ENCODE data around the gene CAB39L. TPM values are rescaled to one million over a fixed set of nuclear protein-coding genes. Genes with fewer than 3 reads are reported as not detected.

The CAB39L gene
- polyA plus RNA-seq, 1 of the 3 experiments (the other 2 are of a cell fraction): 2.6 TPM

- POLR2A ChIA-PET: no interaction called here
Measured at GRCh38 chr13:49322702-49323101, 121.2 kb downstream of the CAB39L start.

GRCh38 chr13:49320975-49321374 lies 122.9 kb downstream of the CAB39L start:
- Histone ChIP-seq H3K27ac (ENCODE audit: low read depth in 2 of 2, low read length in 1 of 2) (no peak overlapping the region), H3K79me2 (ENCODE audit: insufficient read depth) (no peaks in the 10 kb centered on the region), H3K27me3 (ENCODE audit: insufficient read depth) (no peaks in the 10 kb centered on the region), H3K4me2 (no peak overlapping the region), H3K4me3 (ENCODE audit: low read depth in 2 of 2, low read length in 1 of 2) (no peak overlapping the region), H3K36me3 (replicated peaks in 1 of 2; ENCODE audit: control insufficient read depth in 1 of 2, insufficient read depth in 2 of 2, low read length in 1 of 2) (no peaks in the 10 kb centered on the region), H3K9me3 (no peaks in the 10 kb centered on the region), H3K4me1 (ENCODE audit: control insufficient read depth in 1 of 2, insufficient read depth in 2 of 2, low read depth in 1 of 2, low read length in 1 of 2) (no peaks in the 10 kb centered on the region; a peak in 1 of 4 replicates), H4K20me1 (ENCODE audit: insufficient read depth) (no peaks in the 10 kb centered on the region), H3K9ac (no peak overlapping the region), H3F3A (replicated peaks; ENCODE audit: insufficient read depth) (no peaks in the 10 kb centered on the region), H2AFZ (ENCODE audit: low read depth) (no peak overlapping the region; the same call in 1 of the 2 replicates), H3K9me2 (no peaks in the 10 kb centered on the region)
- ChIA-PET CTCF (no interaction called here), POLR2A (no interaction called here)
- no peak for DNase-seq
- WGBS (ENCODE audit: low lambda C conversion rate): 98% methylated on average over 2 of the region's 2 CpGs
- TF ChIP-seq TAF1 (IDR thresholded peaks at IDR 0.05; ENCODE audit: borderline replicate concordance, low read depth, low read length): no peak
- no peak for TF ChIP-seq MEF2A (IDR thresholded peaks at IDR 0.05; ENCODE audit: borderline replicate concordance, low read depth)
- TF ChIP-seq NRF1 (IDR thresholded peaks at IDR 0.05; ENCODE audit: low read depth, low read length): no peak
- no peak for TF ChIP-seq USF1 (IDR thresholded peaks at IDR 0.05; ENCODE audit: borderline replicate concordance, low read depth)
- TF ChIP-seq IRF3 (IDR thresholded peaks at IDR 0.05; ENCODE audit: low read depth, low read length): no peak
- TF ChIP-seq CHD2 (IDR thresholded peaks at IDR 0.05; ENCODE audit: low read length, partially characterized antibody): no peak
- no peak for TF ChIP-seq GABPA (IDR thresholded peaks at IDR 0.05; ENCODE audit: low read depth)
- TF ChIP-seq FOXJ3 (CRISPR knock-in tag; IDR thresholded peaks at IDR 0.05): no peak
- TF ChIP-seq REST (IDR thresholded peaks at IDR 0.05; ENCODE audit: low read depth, low read length): no peak
- TF ChIP-seq ZBTB33 (IDR thresholded peaks at IDR 0.05; ENCODE audit: borderline replicate concordance, low read depth): no peak

More at GRCh38 chr13:49322702-49323101, 121.2 kb downstream of the CAB39L start:
- H3K4me2 ChIP-seq: no peak overlapping the region
- no peaks in the 10 kb centered on the region for H3K9me2 ChIP-seq
- H3K4me3 ChIP-seq (ENCODE audit: low read depth in 2 of 2, low read length in 1 of 2): no peak overlapping the region
- H3K27ac ChIP-seq (ENCODE audit: low read depth in 2 of 2, low read length in 1 of 2): no peak overlapping the region
- H3K9me3 ChIP-seq: no peaks in the 10 kb centered on the region
- H4K20me1 ChIP-seq (ENCODE audit: insufficient read depth): no peaks in the 10 kb centered on the region
- 98% methylated on average over 2 of the region's 2 CpGs for WGBS (ENCODE audit: low lambda C conversion rate)
- H3K9ac ChIP-seq: no peak overlapping the region
- H3K4me1 ChIP-seq (ENCODE audit: control insufficient read depth in 1 of 2, insufficient read depth in 2 of 2, low read depth in 1 of 2, low read length in 1 of 2): no peaks in the 10 kb centered on the region; a peak in 1 of 4 replicates
- CTCF ChIA-PET: interaction anchor here (1.9 kb wide), 1 partner anchor 12 kb away, joined by 5 read pairs; no protein-coding TSS in a partner anchor
- DNase-seq: no peak
- no peak overlapping the region for H2AFZ ChIP-seq (ENCODE audit: low read depth)
- H3K36me3 ChIP-seq (replicated peaks in 1 of 2; ENCODE audit: control insufficient read depth in 1 of 2, insufficient read depth in 2 of 2, low read length in 1 of 2): no peaks in the 10 kb centered on the region
- TF ChIP-seq TAF1 (IDR thresholded peaks at IDR 0.05; ENCODE audit: borderline replicate concordance, low read depth, low read length) (no peak), JUND (IDR thresholded peaks at IDR 0.05) (no peak), RXRA (IDR thresholded peaks at IDR 0.05; ENCODE audit: borderline replicate concordance, low read depth) (no peak), SIN3A (IDR thresholded peaks at IDR 0.05; ENCODE audit: borderline replicate concordance, low read depth, low read length) (no peak), EZH2phosphoT487 (IDR thresholded peaks at IDR 0.05; ENCODE audit: borderline replicate concordance, low read depth) (no peak), GATA2 (CRISPR knock-in tag; IDR thresholded peaks at IDR 0.05) (no peak), FOSL2 (IDR thresholded peaks at IDR 0.05; ENCODE audit: borderline replicate concordance, low read depth) (no peak), MEF2A (IDR thresholded peaks at IDR 0.05; ENCODE audit: borderline replicate concordance, low read depth) (no peak), FOXM1 (IDR thresholded peaks at IDR 0.05; ENCODE audit: low read depth) (no peak), YY1 (IDR thresholded peaks at IDR 0.05; ENCODE audit: low read depth) (no peak), USF1 (IDR thresholded peaks at IDR 0.05; ENCODE audit: borderline replicate concordance, low read depth) (no peak), MXI1 (IDR thresholded peaks at IDR 0.05; ENCODE audit: low read depth, low read length) (no peak), SMC3 (IDR thresholded peaks at IDR 0.05; ENCODE audit: low read depth, low read length) (no peak), NRF1 (IDR thresholded peaks at IDR 0.05; ENCODE audit: low read depth, low read length) (no peak), TEAD4 (IDR thresholded peaks at IDR 0.05; ENCODE audit: borderline replicate concordance, insufficient read depth) (no peak)
- H3F3A ChIP-seq (replicated peaks; ENCODE audit: insufficient read depth): no peaks in the 10 kb centered on the region
- H3K79me2 ChIP-seq (ENCODE audit: insufficient read depth): no peaks in the 10 kb centered on the region
- H3K27me3 ChIP-seq (ENCODE audit: insufficient read depth): no peaks in the 10 kb centered on the region
